GM19238 (cell line): Measurements from ENCODE around the gene PIK3CB.
"Not testable (repeated sequence)": the region's sequence is repeated elsewhere in the genome, so short reads cannot be mapped to it uniquely, and the experiment has no call there.

Source experiments
- DNase-seq: peaks from one replicate; pipeline ENCODE4 v3.0.0; 2011; ENCODE audit warnings: low spot score; ENCODE audit not compliant: insufficient read length

PIK3CB gene

GRCh38 chr3:138806376-138807080 is 28.2 kb downstream of the PIK3CB start:
- no peak for DNase-seq

GRCh38 chr3:138803006-138803653 is 31.6 kb downstream of the PIK3CB start:
- DNase-seq: no peak

GRCh38 chr3:138802223-138802622 is 32.5 kb downstream of the PIK3CB start:
- DNase-seq: not testable (repeated sequence)

GRCh38 chr3:138801792-138802191 is 32.9 kb downstream of the PIK3CB start:
- no peak for DNase-seq

- no peak for DNase-seq
Measured at GRCh38 chr3:138800248-138800647, 34.5 kb downstream of the PIK3CB start.

DNA sequence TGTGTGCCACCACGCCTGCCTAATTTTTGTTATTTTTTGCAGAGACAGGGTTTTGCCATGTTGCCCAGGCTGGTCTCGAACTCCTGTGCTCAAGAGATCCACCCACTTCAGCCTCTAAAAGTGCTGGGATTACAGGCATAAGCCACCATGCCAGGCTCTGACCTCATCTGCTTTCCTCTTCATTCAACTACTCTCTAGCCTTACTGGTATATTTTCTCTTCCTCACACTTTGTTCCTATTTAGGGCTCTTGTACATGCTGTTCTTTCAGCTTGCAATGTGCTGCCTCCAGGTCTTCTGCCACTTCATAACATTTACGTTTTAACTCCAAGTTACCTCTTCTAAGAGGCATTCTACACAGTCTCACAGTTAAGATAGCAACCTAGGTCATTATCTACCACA is 34.9 kb downstream of the PIK3CB start:
- no peak for DNase-seq

DNA sequence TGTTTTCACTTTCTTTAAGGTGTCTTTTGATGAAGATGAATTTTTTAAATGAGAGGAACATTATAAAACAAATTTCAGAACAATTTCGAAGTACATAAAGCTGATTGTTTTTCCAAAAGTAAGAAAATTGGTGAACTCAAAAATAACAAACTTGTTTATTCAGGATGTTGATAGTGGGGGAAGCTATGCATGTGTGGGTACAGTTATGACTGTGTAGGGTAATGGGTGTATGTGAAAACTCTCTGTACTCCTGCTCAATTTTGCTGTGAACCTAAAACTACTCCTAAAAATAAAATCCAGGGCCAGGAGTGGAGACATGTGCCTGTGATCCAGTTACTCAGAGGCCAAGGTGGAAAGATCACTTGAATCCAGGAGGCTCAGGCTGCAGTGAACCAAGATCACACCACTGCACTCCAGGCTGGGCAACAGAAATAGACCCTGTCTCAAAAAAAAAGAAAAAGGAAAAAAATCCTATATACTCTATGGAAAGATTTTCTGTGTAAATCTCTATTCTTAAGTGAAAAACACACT is 37.2 kb downstream of the PIK3CB start:
- no peak for DNase-seq

DNA sequence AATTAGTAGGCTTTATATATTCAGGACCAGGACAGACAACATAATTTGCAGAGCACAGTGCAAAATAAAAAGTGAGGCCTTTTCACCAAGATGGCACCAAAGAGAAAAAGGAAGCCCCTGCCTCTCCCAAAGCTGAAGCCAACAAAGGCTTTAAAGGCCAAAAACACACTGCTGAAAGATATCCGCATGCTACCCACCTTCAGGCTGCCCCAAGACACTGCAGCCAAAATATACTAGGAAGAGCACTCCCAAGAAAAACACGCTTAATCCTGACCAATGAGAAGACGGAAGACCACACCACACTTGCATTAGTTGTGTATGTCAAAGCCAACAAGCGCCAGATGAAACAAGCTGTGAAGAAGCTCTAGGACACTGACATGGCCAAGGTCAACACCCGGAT is 38.0 kb downstream of the PIK3CB start:
- DNase-seq: no peak

GRCh38 chr3:138786788-138787271 is 47.9 kb downstream of the PIK3CB start:
- no peak for DNase-seq

- no peak for DNase-seq
Measured at GRCh38 chr3:138785951-138786350, 48.8 kb downstream of the PIK3CB start.

DNA sequence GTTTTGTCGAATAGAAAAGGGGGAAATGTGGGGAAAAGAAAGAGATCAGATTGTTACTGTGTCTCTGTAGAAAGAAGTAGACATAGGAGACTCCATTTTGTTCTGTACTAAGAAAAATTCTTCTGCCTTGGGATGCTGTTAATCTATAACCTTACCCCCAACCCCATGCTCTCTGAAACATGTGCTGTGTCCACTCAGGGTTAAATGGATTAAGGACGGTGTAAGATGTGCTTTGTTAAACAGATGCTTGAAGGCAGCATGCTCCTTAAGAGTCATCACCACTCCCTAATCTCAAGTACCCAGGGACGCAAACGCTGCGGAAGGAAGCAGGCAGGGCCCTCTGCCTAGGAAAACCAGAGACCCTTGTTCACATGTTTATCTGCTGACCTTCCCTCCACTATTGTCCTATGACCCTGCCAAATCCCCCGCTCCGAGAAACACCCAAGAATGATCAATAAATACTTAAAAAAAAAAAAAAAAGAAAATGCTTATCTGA is 49.3 kb downstream of the PIK3CB start:
- DNase-seq: not testable (repeated sequence)

DNA sequence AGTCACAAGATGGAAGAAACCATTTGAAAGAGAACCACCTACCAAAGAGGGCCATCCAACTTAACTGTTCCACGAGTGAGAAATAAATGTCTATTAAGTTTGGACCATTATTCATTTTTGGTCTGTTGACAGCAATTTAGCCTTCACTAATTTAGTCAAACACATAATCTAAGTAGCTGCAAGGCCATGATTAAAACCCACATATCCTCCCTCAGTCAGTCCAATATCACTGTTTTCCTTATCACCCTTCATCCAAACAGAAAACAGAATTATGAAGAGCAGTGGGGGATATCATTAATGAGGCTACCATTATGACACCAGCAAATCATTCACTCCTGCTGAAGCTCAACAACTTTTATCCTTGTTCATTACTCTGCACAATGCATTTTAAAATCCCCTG is 52.0 kb downstream of the PIK3CB start:
- no peak for DNase-seq

DNA sequence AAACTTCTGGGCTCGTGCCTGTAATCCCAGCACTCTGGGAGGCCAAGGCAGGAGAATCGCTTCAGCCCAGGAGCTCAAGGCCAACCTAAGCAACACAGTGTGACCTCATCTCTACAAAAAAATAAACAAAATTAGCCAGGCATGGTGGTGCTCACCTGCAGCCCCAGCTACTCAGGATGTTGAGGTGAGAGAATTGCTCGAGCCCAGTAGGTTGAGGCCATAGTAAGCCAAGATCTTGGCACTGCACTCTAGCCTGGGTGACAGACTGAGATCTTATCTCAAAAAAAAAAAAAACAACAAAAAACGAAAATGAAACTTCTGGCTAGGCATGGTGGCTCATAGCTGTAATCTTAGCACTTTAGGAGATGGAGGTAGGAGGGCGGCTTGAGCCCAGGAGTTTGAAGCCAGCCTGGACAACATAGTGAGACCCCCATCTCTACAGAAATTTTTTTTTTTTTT is 53.7 kb downstream of the PIK3CB start:
- no peak for DNase-seq

GRCh38 chr3:138778643-138779042 is 56.1 kb downstream of the PIK3CB start:
- DNase-seq: no peak

GRCh38 chr3:138776961-138777360 is 57.8 kb downstream of the PIK3CB start:
- DNase-seq: no peak

DNA sequence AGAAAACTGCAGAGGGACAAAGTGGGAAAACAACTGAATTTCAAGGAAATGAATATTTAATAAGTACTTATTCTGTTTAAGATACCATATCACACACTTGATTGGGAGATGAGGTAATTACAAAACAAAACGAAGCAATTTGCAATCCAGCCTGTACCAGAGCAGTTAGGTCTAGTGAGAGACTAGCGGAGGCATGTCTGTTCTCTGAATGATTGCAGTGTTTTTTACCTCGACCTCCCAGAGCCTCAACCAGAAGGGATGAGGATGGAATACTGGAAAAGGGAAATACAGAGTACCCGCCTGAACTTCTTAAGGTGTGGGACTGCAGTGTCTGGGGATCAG is 59.5 kb downstream of the PIK3CB start:
- no peak for DNase-seq

DNA sequence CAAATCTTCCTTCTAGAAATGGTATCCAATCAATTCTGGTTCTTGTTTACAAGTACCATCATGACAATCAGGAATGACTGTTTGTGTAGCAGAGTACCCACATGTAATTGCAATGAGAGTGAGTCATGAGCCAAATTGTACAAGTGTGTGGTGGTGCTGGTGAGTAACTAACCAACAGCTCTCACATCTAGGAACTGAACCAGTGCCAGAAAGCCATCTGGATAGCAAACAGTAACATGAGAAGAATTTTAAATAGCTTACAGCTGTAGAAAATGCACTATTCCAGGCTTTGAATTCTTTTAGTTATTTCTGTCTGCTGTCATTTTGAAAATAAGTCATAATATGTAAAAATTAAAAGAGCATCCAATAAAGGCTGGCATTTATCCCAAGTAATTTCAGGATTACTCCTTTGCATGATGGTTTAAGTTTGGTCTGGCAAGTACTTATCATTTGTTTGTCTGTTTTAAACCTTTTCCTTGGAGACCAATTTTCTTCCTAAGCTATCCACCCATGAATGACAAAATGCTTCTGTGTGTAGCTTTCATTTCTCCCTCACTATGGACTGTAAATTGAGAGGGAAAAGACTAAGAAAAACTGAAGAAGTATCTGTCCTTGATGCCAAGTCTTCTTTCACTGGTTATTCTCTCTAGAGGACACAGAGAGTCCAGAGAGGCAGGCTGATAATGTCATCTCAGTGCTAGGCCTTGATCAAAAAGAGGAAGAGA is 60.0 kb downstream of the PIK3CB start:
- DNase-seq: no peak

GRCh38 chr3:138771585-138771984 is 63.1 kb downstream of the PIK3CB start:
- no peak for DNase-seq

DNA sequence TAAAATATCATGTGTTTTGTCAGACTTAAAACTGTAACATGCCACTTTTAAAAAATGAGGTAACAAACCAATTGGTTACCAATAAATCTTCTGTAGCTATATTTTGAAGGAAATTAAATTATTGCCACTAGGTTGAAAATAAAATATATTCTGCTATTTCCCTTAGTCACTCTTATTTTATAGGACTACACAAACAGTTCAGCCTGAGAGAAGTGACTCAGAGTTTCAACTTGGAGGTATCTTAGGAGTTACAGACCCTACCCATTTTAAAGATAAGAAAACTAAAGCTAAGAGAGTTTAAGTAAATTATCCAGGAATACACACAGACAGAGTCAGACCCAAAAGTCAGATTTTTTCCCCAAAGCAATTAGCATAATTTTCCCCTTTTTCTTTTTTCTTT is 65.1 kb downstream of the PIK3CB start:
- DNase-seq: no peak

GRCh38 chr3:138768946-138769345 is 65.8 kb downstream of the PIK3CB start:
- DNase-seq: no peak

DNA sequence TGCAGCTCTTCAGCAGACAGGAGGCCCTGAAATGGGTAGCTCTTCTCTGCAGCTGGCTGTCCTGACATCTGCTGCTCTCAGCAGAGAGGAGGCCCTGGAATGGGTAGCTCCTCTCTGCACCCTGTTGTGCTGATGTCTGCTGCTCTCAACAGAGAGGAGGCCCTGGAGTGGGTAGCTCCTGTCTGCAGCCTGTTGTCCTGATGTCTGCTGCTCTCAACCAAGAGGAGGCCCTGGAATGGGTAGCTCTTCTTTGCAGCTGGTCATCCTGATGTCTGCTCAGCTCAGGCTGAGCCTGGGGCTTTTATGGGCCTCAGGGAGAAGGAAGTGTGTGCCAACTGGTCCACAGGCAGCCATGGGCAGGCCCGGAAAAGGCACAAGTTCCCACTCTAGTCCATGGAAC is 66.6 kb downstream of the PIK3CB start:
- no peak for DNase-seq

DNA sequence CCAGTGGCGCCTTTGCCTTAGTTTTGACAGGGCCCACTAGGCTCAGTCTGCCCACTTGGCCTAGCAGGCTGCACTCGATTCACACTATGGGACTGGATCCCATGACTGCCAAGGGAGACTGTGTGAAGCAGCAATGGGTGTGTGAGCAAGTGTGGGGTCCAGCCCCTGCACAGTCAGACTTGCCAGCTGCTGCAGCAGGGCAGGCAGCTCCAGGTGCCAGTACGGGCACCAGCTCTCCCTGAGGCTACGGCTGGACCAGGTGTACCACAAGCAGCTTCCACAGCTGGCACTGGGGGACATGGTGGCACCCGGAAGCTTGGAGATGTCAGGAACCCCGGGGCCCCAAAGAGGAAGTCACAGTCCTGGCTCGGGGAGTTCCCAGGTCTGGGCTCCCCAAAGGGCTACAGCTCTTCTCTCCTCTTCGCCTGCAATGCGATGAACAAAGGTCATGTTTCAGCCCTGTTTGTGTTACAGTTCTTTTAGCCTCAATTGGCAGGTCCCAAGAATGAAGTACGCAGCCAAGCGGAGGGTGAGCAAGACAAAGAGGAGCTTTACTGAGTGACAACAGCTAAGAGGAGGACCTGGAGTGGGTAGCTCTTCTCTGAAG is 67.1 kb downstream of the PIK3CB start:
- no peak for DNase-seq
